Measurements from ENCODE around the gene NUP107.
"Not testable (repeated sequence)": the region's sequence is repeated elsewhere in the genome, so short reads cannot be mapped to it uniquely, and the experiment has no call there.

Gene NUP107

DNA sequence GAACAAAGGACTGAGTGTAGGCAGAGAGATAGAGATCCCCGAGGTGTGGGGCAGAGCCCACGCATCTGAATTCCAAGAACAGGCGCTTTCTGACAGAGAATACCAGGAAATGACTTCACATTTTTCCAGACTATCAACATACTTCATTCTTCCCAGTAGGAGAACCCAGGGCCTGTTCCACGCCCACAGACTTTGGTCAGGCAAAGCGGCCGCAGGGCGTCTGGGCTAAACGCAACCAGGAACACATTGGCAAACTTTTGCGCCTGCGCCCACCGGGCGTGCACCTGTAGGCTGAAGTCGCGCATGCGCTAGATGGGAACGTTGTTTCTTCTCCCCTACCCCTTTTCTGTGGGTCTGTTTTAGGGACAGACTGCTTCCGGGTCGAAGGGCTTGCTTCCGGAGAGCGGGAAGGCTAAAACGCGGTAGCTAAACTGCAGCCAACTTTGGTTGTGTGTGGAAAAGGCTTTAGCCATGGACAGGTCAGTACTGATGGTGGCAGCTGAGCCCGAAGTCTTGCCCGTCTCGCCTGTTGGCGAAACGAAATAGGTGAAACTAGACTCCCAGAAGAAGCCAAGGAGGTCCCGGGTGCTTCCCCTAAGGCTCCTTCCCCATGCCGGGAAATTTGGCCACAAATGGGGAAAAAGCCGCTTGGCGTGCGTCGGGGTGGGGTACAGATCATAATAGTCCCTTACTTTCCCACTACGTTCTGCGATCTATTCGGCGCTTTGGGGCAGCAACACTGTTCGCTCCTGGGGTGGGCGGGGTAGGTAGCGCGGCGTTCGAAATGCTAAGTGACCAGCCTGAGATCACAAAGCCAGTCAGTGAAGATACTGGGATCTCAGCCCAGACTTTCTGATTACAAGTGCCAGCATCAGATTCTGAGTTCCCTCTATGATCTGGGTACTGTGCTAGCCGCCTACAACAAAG lies at the start of gene NUP107:
NUP107 (plus strand) TSS at position 384 of the 927 bp plus-strand sequence; CDS start at position 472, 88 bp downstream.
- Mint-ChIP-seq H3K4me3 (peak within 1 kb of the TSS; percentile 98 to 99), H3K27ac (peak within 1 kb of the TSS; percentile 97 to 98), H3K27me3 (no peaks in the 10 kb centered on the region), H3K4me1 (peaks cover 53% of the 10 kb centered on the region), H3K9me3 (no peaks in the 10 kb centered on the region)
- ATAC-seq = peak; percentile 98
- DNase-seq = peak; percentile 92 to 97

DNA sequence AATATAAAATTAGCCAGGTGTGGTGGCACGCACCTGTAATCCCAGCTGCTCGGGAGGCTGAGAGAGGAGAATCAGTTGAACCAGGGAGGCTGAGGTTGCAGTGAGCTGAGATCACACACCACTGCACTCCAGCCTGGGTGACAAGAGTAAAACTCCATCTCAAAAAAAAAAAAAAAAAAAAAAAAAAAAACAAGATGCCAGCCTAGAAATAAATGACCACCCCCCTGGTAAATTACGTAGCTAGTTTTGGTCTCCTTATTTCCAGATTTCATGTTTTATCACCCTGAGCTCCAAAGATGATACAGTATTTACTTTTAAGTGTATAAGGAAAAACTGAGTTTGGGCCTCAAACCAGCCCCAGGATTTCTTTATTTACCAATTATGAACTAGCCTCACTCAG lies 49.3 kb upstream of the NUP107 start:
- H3K27me3 Mint-ChIP-seq, H3K9me3 Mint-ChIP-seq, DNase-seq, ATAC-seq: not testable (repeated sequence)
- Mint-ChIP-seq H3K4me1 (peaks cover 100% of the 10 kb centered on the region), H3K27ac (peak overlapping the region; percentile 7 to 27), H3K4me3 (peak overlapping the region; percentile 51 to 54)

DNA sequence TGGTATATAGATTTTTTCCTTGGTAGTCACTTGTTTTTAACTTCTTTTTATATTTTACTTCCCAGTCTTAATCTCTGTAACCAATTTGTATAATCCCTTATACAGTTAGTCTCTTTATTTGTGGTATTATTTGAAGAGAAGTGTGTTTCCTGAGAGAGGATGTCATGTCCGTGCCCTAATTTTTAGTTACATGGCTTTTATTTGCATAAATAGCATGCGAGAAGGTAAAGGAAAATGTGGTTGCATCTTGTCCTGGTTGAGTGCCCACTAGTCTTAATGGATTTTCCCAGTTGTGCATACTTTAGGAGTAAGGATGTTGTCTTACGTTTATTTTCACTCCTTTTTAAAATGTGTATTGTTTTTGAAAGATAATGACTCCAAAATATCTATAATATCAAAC lies 48.6 kb upstream of the NUP107 start:
- DNase-seq = no peak
- no peak for ATAC-seq
- Mint-ChIP-seq H3K4me3 (peak overlapping the region; percentile 8 to 51), H3K4me1 (peaks cover 99% of the 10 kb centered on the region), H3K27ac (no peak overlapping the region), H3K27me3 (no peaks in the 10 kb centered on the region), H3K9me3 (no peaks in the 10 kb centered on the region)

DNA sequence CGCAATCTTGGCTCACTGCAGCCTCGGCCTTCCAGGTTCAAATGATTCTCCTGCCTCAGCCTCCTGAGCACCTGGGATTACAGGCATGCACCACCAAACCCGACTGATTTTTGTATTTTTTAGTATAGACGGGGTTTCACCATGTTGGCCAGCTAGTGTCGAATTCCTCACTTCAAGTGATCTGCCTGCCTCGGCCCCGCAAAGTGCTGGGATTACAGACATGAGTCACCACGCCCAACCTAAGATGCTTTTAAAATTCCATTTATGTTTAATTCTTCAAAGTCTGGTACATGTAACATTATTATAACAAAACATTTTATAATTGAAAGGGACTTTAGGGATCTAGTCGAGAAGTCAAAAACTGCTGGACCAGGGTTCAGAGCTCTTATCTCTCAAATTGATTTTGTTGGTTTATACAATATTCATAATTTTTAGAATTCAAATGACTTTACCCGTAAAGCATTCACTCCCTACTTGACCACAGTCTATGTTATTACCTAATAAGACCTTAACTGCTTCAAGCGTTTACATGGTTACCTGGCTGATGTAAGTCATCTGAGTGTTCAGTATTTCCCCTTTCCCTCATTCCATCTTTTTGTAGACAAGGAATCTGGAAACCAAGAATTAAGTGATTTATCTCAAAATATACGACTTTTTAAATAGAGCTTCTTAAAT lies 47.9 kb upstream of the NUP107 start:
- Mint-ChIP-seq H3K27ac (peak overlapping the region; percentile 42 to 61), H3K4me1 (peaks cover 94% of the 10 kb centered on the region), H3K9me3 (no peaks in the 10 kb centered on the region), H3K4me3 (peak overlapping the region; percentile 37 to 57), H3K27me3 (no peaks in the 10 kb centered on the region)
- DNase-seq (no peak), ATAC-seq (peak; percentile 54)

DNA sequence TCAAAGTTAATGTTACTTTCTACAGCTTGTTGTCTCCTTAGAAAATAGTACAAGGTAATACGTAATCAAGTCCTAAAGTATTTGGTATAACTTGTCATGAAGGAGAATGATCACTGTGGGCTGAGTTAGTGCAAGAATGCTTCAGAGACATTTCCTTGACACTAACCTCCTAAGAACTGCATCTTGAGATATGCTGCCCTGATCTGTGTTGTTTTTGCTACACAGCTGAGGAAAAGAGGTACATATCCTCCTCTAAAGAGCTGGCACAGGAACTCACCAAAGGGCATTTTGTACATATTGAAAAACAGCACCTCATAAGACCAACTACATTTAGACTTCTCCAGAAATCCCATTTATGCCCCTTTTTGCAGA lies 47.4 kb upstream of the NUP107 start:
- Mint-ChIP-seq H3K27me3 (no peaks in the 10 kb centered on the region), H3K4me1 (peaks cover 94% of the 10 kb centered on the region), H3K9me3 (no peaks in the 10 kb centered on the region), H3K27ac (peak overlapping the region in 1 of 2 donors; percentile 61), H3K4me3 (peak overlapping the region; percentile 29 to 57)
- ATAC-seq (peak; percentile 39), DNase-seq (no peak)

DNA sequence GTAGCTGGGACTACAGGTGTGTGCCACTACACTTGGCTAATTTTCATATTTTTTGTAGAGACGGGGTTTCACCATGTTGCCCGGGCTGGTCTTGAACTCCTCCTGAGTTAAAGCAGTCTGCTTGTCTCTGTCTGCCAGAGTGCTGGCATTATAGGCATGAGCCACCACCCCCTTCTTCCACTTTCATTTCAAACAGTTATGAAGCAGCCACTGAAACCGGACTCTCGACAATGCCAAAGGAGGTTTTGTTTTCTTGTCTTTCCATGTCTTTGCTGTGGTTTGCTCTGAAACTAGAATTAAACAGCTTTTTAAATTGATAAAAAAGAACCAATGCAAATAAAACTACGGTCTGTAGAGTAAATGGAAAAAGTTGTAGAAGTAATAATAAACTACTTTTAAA lies 45.6 kb upstream of the NUP107 start:
- no peaks in the 10 kb centered on the region for H3K9me3 Mint-ChIP-seq
- ATAC-seq = peak; percentile 98
- peak overlapping the region; percentile 61 to 71 for H3K4me3 Mint-ChIP-seq
- no peaks in the 10 kb centered on the region for H3K27me3 Mint-ChIP-seq
- H3K4me1 Mint-ChIP-seq = peaks cover 94% of the 10 kb centered on the region
- peak overlapping the region; percentile 21 to 57 for H3K27ac Mint-ChIP-seq
- peak; percentile 61 to 79 for DNase-seq

DNA sequence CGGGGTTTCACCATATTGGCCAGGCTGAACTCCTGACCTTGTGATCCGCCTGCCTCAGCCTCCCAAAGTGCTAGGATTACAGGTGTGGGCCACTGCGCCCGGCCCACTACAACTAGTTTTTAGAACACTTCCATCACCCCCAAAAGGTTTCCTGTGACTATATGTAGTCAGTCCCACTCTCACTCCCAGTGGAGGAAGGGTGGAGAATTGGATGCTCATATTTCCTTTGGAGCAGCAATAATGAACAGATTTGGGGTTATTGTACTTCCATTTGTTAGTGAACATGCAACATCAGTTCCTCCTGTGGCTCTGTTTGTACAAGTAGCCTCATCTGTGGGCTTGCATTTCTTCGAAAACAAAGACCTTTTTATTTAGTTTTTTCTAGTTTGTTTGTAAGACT lies 40.3 kb upstream of the NUP107 start:
- no peak for DNase-seq
- peak overlapping the region in 1 of 2 donors; percentile 82 for H3K27ac Mint-ChIP-seq
- H3K4me3 Mint-ChIP-seq = peak overlapping the region in 1 of 2 donors; percentile 35
- H3K27me3 Mint-ChIP-seq = no peaks in the 10 kb centered on the region
- no peak for ATAC-seq
- no peaks in the 10 kb centered on the region for H3K9me3 Mint-ChIP-seq
- peaks cover 75% of the 10 kb centered on the region for H3K4me1 Mint-ChIP-seq

DNA sequence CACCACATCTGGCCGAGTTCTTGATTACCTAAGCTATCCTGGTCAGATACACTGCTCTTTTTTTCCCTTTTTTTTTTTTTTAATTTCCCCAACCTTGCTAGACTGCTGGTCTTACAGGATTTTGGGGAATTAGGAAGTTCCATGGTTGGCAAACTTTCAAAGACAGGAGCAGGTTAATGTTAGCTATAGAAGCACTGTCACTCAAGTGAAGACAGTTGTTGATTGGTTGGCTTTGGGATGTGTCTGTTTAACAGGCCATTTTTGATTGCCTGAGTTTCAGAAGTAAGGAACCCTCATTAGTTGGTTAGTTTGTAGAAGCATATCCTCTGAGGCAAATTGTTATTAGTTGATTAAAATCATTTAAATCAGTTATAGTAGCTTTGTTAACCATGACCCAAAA lies 39.3 kb upstream of the NUP107 start:
- ATAC-seq (no peak), DNase-seq (no peak)
- no peaks in the 10 kb centered on the region for H3K27me3 Mint-ChIP-seq
- peak overlapping the region in 1 of 2 donors; percentile 66 for H3K4me3 Mint-ChIP-seq
- peaks cover 64% of the 10 kb centered on the region for H3K4me1 Mint-ChIP-seq
- H3K9me3 Mint-ChIP-seq = no peaks in the 10 kb centered on the region
- H3K27ac Mint-ChIP-seq = peak overlapping the region; percentile 86 to 98

DNA sequence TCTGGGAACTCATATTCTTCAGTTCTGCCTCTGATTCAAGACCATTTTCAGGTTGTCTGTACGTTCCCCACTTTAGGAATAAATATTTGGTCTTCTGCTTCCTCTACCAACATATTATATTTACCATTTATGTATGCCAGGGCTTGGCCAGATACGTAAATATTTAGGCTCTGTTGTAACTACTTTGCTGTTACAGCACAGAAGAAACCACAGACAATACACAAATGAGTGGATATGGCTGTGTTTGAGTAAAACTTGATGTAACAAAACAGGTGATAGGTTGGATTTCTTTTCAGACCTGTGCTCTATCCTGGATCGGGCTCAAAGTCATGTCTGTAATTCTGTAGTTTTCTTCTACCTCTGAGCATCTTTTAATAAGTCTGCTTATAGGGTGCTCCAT lies 38.6 kb upstream of the NUP107 start:
- DNase-seq (no peak), ATAC-seq (peak; percentile 97)
- Mint-ChIP-seq H3K4me1 (peaks cover 58% of the 10 kb centered on the region), H3K4me3 (peak overlapping the region; percentile 26 to 66), H3K27ac (peak overlapping the region; percentile 86 to 98), H3K9me3 (no peaks in the 10 kb centered on the region), H3K27me3 (no peaks in the 10 kb centered on the region)

DNA sequence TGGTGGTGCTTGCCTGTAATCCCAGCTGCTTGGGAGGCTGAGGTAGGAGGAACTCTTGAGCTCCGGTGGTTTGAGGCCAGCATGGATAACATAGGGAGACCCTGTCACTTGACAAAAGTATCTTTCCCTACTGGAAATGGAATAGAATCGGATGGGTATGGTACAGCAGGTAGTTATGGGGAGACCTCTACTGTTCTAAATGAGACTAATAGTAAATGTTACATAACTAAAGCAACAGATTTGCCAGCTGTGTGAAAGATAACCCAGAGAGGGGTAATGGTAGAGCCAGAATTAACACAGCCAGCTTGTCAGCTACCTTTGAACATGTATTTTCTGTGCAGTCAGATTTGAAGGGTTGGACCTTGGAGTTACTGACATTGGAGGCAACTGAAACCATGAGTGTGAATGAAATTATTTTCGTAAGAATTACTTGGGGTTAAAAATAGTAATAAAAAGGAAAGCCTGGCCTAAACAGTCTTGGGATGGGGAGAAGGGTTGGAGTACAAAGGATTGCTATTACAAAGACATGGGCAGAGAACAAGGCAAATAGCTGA lies 21.7 kb upstream of the NUP107 start:
- peak overlapping the region in 1 of 2 donors; percentile 30 for H3K27ac Mint-ChIP-seq
- H3K4me1 Mint-ChIP-seq = peaks cover 43% of the 10 kb centered on the region
- H3K27me3 Mint-ChIP-seq = no peaks in the 10 kb centered on the region
- no peak overlapping the region for H3K4me3 Mint-ChIP-seq
- DNase-seq = no peak
- no peaks in the 10 kb centered on the region for H3K9me3 Mint-ChIP-seq
- no peak for ATAC-seq

DNA sequence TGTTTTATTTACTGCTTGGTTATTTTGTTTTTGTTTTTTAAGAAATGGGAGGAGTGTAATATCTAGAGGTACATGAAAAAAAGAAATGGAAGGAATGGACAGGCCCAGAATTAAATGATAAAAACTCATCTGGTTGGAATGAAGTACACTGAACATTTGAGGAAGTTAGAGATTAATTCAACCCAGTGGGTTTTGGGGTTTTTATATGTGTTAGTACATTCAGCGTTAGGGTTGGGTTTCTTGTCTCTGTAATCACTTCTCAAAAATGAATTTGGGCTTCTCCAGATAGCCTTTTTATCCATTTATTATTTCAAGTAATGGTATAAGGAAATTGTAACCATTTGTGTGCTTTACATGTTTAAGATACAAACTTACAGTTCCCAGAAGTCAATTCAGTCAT lies 19.5 kb upstream of the NUP107 start:
- Mint-ChIP-seq H3K27ac (peak overlapping the region; percentile 2 to 43), H3K4me1 (peaks cover 55% of the 10 kb centered on the region), H3K4me3 (no peak overlapping the region), H3K27me3 (no peaks in the 10 kb centered on the region), H3K9me3 (no peaks in the 10 kb centered on the region)
- ATAC-seq (no peak), DNase-seq (no peak)

DNA sequence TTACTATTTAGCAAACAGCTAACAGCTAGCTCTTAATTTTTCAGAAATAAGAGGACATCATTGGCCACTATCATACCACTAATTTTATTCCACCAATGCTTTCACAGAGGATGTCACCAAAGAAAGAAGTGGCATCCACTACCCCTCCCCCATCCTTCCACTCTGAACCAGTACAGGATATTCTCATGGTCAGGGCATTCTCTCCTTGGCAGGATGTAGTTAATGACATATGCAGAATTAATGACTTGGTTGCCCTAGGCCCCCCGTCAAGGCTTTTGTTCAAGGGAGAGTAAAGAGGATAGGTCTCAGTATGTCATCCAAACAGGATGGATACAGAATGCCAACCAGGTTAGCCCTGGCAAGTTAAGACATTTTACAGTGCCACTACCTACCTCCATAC lies 18.9 kb upstream of the NUP107 start:
- Mint-ChIP-seq H3K4me1 (peaks cover 60% of the 10 kb centered on the region), H3K4me3 (no peak overlapping the region), H3K27me3 (no peaks in the 10 kb centered on the region), H3K9me3 (no peaks in the 10 kb centered on the region), H3K27ac (no peak overlapping the region)
- ATAC-seq (peak; percentile 64), DNase-seq (no peak)

DNA sequence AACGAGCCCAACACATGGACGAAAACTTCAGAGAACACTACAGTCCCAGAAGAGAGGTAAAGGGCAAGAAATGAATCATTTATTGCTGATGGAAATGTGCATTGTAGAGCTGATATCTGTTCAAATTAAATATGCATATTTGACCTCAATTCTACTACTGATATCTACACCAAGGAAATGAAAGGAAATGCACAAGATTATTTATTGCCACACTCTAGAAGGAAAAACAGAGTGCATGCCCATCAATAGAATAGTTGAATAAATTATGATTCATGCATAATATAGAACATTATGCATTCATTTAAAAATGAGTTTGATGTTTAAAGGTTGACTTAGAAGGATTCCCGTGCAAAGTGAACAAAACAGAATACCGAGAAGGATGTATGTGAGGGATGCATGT lies 15.6 kb upstream of the NUP107 start:
- Mint-ChIP-seq H3K27ac (no peak overlapping the region), H3K4me1 (peaks cover 66% of the 10 kb centered on the region), H3K4me3 (no peak overlapping the region), H3K27me3 (no peaks in the 10 kb centered on the region), H3K9me3 (no peaks in the 10 kb centered on the region)
- ATAC-seq (no peak), DNase-seq (no peak)

DNA sequence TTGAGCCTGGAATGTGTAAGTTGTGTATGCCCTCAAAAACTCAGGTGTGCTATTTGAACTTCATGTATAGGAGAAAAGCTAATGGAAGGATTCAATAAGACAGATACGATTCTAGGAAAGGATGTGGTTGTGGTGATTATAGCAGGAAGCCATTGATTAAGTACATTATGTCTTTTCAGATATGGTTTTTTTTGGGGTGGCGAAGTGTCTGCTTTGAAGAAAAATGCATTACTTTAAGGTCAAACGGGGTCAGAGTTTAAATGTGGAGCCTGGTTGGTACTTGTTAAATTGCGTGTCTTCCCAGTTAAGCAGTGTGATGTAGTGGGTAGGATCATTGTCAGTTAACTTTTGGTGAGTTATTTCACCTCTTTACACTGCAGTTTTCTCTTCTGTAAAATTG lies 13.0 kb upstream of the NUP107 start:
- H3K4me1 Mint-ChIP-seq = peaks cover 55% of the 10 kb centered on the region
- no peaks in the 10 kb centered on the region for H3K9me3 Mint-ChIP-seq
- peak overlapping the region; percentile 61 to 67 for H3K4me3 Mint-ChIP-seq
- H3K27ac Mint-ChIP-seq = peak overlapping the region; percentile 1 to 44
- ATAC-seq (peak; percentile 71), DNase-seq (no peak)
- no peaks in the 10 kb centered on the region for H3K27me3 Mint-ChIP-seq

DNA sequence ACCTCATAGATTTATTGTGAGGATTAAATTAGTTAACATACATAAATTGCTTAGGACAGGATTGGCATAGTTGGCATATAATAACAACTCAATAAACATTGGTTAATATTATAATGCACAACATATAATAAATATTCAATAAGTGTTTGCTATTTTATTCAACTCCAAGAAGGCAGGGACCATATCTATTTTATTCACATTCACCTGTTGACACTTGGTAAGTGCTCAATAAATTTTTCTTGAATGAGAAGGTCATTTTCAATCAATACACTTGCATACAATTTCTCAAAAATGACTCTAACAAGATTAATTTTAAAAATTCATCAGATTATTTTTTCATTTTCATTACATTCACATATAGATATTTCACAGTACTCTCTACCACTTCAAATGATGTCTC lies 12.4 kb upstream of the NUP107 start:
- Mint-ChIP-seq H3K27me3 (no peaks in the 10 kb centered on the region), H3K27ac (no peak overlapping the region), H3K9me3 (no peaks in the 10 kb centered on the region), H3K4me3 (peak overlapping the region; percentile 61 to 67), H3K4me1 (peaks cover 61% of the 10 kb centered on the region)
- DNase-seq (no peak), ATAC-seq (no peak)
